COLO668 (cell line): ENCODE data around the gene ARHGEF18.
A peak's percentile ranks its signal among the peaks of the same experiment; 100 is the strongest.
"Not testable (repeated sequence)": the region's sequence is repeated elsewhere in the genome, so short reads cannot be mapped to it uniquely, and the experiment has no call there.

ENCODE experiments used
- DNase-seq: peaks from one replicate; lab custom pipeline; 2025; ENCODE audit not compliant: unreplicated experiment; lab: John Stamatoyannopoulos, UW

The ARHGEF18 gene

GRCh38 chr19:7348587-7349230, at the start of gene ARHGEF18:
TSS of gene ARHGEF18 (plus strand) at chr19:7348937. CDS start at chr19:7362891, 13,954 bp downstream.
- no peak for DNase-seq

- no peak for DNase-seq
Observed at GRCh38 chr19:7301525-7301924, 47.2 kb upstream of the ARHGEF18 start.

- DNase-seq: no peak
Observed at GRCh38 chr19:7303470-7303869, 45.3 kb upstream of the ARHGEF18 start.

- DNase-seq: no peak
Observed at GRCh38 chr19:7304200-7304599, 44.5 kb upstream of the ARHGEF18 start.

GRCh38 chr19:7307590-7308218, 41.0 kb upstream of the ARHGEF18 start:
- DNase-seq: no peak

GRCh38 chr19:7308327-7308726, 40.4 kb upstream of the ARHGEF18 start:
- not testable (repeated sequence) for DNase-seq

GRCh38 chr19:7311911-7312310, 36.8 kb upstream of the ARHGEF18 start:
- no peak for DNase-seq

GRCh38 chr19:7312816-7313215, 35.9 kb upstream of the ARHGEF18 start:
- DNase-seq: no peak

- DNase-seq: no peak
Observed at GRCh38 chr19:7318176-7318575, 30.6 kb upstream of the ARHGEF18 start.

GRCh38 chr19:7326105-7326877, 22.4 kb upstream of the ARHGEF18 start:
- DNase-seq: peak; percentile 28

- DNase-seq: no peak
Observed at GRCh38 chr19:7327802-7328201, 20.9 kb upstream of the ARHGEF18 start.

GRCh38 chr19:7328647-7329046, 20.1 kb upstream of the ARHGEF18 start:
- DNase-seq: no peak

- DNase-seq: no peak
Observed at GRCh38 chr19:7331446-7331845, 17.3 kb upstream of the ARHGEF18 start.

GRCh38 chr19:7333198-7334118, 15.3 kb upstream of the ARHGEF18 start:
- DNase-seq: no peak

- DNase-seq: no peak
Observed at GRCh38 chr19:7336321-7336973, 12.3 kb upstream of the ARHGEF18 start.

- no peak for DNase-seq
Observed at GRCh38 chr19:7337380-7338194, 11.2 kb upstream of the ARHGEF18 start.

GRCh38 chr19:7340959-7341837, 7.5 kb upstream of the ARHGEF18 start:
- peak; percentile 73 for DNase-seq

- DNase-seq: no peak
Observed at GRCh38 chr19:7342143-7342542, 6.6 kb upstream of the ARHGEF18 start.
